Spleen (tissue), 11 donors: Measurements from ENCODE around the gene RNF224. TPM values are rescaled to one million over a fixed set of nuclear protein-coding genes. Genes with fewer than 3 reads are reported as not detected.
A peak's percentile ranks its signal among the peaks of the same experiment; 100 is the strongest.

Experiments
- DNase-seq: peaks from one replicate; pipeline ENCODE4 v3.0.0-alpha.2; 2020
- H3K27ac ChIP-seq, 8 donors: fragments of 200-600 bp; sonication (generic) in 7 of 8; 1 replicate in 4 of 8; 2 replicates in 4 of 8; pipeline versions ENCODE4 v1.5.0 to v1.8.0; 2016 to 2021; ENCODE audit warnings: inconsistent platforms in 4 of 8, mild to moderate bottlenecking in 4 of 8, moderate library complexity in 1 of 8
- H3K27me3 ChIP-seq, 7 donors: fragments of 200-600 bp; sonication (generic) in 6 of 7; replicated peaks in 1 of 7; 1 replicate in 4 of 7; 2 replicates in 3 of 7; pipeline versions ENCODE4 v1.5.0 to v1.8.0; 2016 to 2021; ENCODE audit warnings: inconsistent platforms in 3 of 7, mild to moderate bottlenecking in 1 of 7
- H3K36me3 ChIP-seq, 6 donors: fragments of 200-600 bp; sonication (generic) in 5 of 6; 1 replicate in 4 of 6; 2 replicates in 2 of 6; pipeline versions ENCODE4 v1.5.0 to v1.8.0; 2016 to 2021; ENCODE audit warnings: inconsistent platforms in 2 of 6
- H3K4me1 ChIP-seq, 6 donors: fragments of 200-600 bp; sonication (generic) in 5 of 6; 1 replicate in 3 of 6; 2 replicates in 3 of 6; pipeline versions ENCODE4 v1.5.0 to v1.8.0; 2016 to 2021; ENCODE audit warnings: inconsistent platforms in 3 of 6
- H3K4me3 ChIP-seq, 8 donors: fragments of 200-600 bp; sonication (generic) in 7 of 8; 1 replicate in 4 of 8; 2 replicates in 4 of 8; pipeline versions ENCODE4 v1.5.0 to v1.8.0; 2016 to 2021; ENCODE audit warnings: inconsistent platforms in 4 of 8, mild to moderate bottlenecking in 4 of 8, moderate library complexity in 2 of 8
- H3K9me3 ChIP-seq, 8 donors: fragments of 200-600 bp; sonication (generic) in 7 of 8; 1 replicate in 4 of 8; 2 replicates in 4 of 8; pipeline versions ENCODE4 v1.5.0 to v1.8.0; 2016 to 2021; ENCODE audit warnings: inconsistent platforms in 4 of 8
- POLR2A ChIP-seq, 3 donors: fragments of 450-650 bp; IDR thresholded peaks; one replicate each; pipeline ENCODE4 v1.5.1; 2017; ENCODE audit warnings: antibody characterized with exemption in 3 of 3, mild to moderate bottlenecking in 1 of 3
- POLR2AphosphoS5 ChIP-seq, 3 donors: sonication (generic); formaldehyde crosslinking; IDR thresholded peaks; one replicate each; pipeline ENCODE4 v1.5.1; 2017; ENCODE audit warnings: antibody characterized with exemption in 3 of 3
- WGBS, 5 donors: extraction: QIAGEN DNeasy Blood & Tissue Kit in 3 of 5; methylation state at CpG; one replicate each; pipeline versions ENCODE4 v1.1.5 to v1.1.7; 2013 to 2018; 5-methylcytosine and 5-hydroxymethylcytosine counted together
- intact Hi-C: fragments of 100-400 bp; cut with DNase I; formaldehyde crosslinking; loops from one replicate; pipeline ENCODE4 v1.15.0; 2023; ENCODE audit warnings: low total_unique reads
- polyA plus RNA-seq, 3 donors: library from polyadenylated mRNA; stranded (reverse); fragments of 200-250 nt; gene quantifications; one replicate each; pipeline ENCODE4 v1.2.1, GENCODE V29; 2013
- total RNA-seq, 7 donors: library from RNA; depleted of rRNA in 3 of 7; stranded (reverse); fragments of >200 nt in 3 of 7; fragmentation: NEBNext Ultra II Directional in 4 of 7; extraction: Animal tissue kit (Norgen Biotek cat#: 25700) in 4 of 7; gene quantifications; one replicate each; pipeline versions ENCODE4 v1.1.0 to v1.2.1, GENCODE V29; 2016 to 2021
- TF ChIP-seq, protein P1 (sequence below), 11 experiments: fragments of 200-600 bp in 7 of 11; fragments of 450-650 bp in 4 of 11; sonication (generic) in 4 of 11; IDR thresholded peaks in 8 of 11; conservative IDR thresholded peaks in 3 of 11; 1 replicate in 7 of 11; 2 replicates in 4 of 11; pipeline versions ENCODE4 v1.4.0 to v1.8.0; 2016 to 2021; ENCODE audit warnings: antibody characterized with exemption in 11 of 11, inconsistent platforms in 4 of 11, mild to moderate bottlenecking in 1 of 11
- donor health status: healthy with polysubstance abuse.
- donor health status: DM: no; HTN: no; CAD: no; lungs with moderate emphysema.
- donor health status: DM: no; HTN: no; CAD: no.
- donor health status: Bipolar disorder and iron deficiency.
- donor health status: healthy.
- donor health status: DM: no; HTN: no; CAD: no.
- donor health status: DM: yes; HTN: yes; CAD: no.

The RNF224 gene
- total and polyA plus RNA-seq, 10 donors, result not detected

DNA sequence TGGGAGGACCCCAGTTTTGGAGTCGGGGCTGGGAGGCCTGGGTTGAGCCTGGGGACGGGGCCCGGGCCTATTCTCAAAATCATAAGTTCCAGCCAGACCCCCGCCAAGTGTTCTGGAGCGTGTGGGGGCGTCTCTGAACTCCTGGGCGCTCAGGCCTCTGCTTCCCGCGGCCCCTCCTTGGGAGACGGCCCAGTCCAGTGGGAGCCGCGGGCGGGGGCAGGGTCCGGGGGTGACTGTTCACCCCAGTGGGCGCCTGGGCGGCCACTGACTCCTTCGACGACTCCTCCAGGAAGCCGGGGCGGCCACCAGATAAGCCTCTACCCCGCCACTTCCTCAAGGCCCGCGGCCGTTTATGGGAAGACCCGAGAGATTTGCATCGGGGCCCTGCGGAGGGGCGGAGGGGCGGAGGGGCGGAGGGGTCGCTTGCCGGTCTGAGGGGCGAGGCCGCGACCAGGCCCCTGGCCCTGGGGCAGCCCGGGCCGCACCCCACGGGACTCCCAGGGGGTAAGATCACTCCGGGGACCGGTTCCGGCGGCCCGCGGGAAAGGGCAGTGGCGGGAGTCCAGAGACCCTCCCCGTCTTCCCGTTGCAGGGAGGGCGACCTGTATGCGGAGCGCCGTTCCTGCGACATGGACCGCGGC is 50.9 kb downstream of the RNF224 start:
- peaks cover 0 to 56% (median 22%) of the 10 kb centered on the region in 6 donors for H3K36me3 ChIP-seq
- TF ChIP-seq POLR2AphosphoS5 (IDR thresholded peaks at IDR 0.05), result no peak
- TF ChIP-seq, protein P1, sequence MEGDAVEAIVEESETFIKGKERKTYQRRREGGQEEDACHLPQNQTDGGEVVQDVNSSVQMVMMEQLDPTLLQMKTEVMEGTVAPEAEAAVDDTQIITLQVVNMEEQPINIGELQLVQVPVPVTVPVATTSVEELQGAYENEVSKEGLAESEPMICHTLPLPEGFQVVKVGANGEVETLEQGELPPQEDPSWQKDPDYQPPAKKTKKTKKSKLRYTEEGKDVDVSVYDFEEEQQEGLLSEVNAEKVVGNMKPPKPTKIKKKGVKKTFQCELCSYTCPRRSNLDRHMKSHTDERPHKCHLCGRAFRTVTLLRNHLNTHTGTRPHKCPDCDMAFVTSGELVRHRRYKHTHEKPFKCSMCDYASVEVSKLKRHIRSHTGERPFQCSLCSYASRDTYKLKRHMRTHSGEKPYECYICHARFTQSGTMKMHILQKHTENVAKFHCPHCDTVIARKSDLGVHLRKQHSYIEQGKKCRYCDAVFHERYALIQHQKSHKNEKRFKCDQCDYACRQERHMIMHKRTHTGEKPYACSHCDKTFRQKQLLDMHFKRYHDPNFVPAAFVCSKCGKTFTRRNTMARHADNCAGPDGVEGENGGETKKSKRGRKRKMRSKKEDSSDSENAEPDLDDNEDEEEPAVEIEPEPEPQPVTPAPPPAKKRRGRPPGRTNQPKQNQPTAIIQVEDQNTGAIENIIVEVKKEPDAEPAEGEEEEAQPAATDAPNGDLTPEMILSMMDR (IDR thresholded peaks at IDR 0.05 in 8 of 11, conservative IDR thresholded peaks at IDR 0.05 in 3 of 11), result no peak
- TF ChIP-seq POLR2A (IDR thresholded peaks at IDR 0.05), result no peak
- intact Hi-C loops, result no loop called here
- peaks cover 11 to 96% (median 80%) of the 10 kb centered on the region in 6 donors for H3K4me1 ChIP-seq
- H3K4me3 ChIP-seq, result peak overlapping the region; percentile 54 to 91 (median 66)
- H3K9me3 ChIP-seq, result no peaks in the 10 kb centered on the region
- H3K27me3 ChIP-seq, result no peaks in the 10 kb centered on the region
- peak overlapping the region; percentile 84 to 95 (median 92) for H3K27ac ChIP-seq
- peak; percentile 89 for DNase-seq
- WGBS, 5 donors, result 7 to 12% (median 11%) methylated on average over 13 to 54 of the region's 54 CpGs

Other genes starting within 250 kb of the RNF224 start
Only the 30 nearest of the 32 such genes appear.
- gene PAXX, start 235.1 kb upstream of the RNF224 start, total RNA-seq, result 10 to 100 TPM; 51.3 to 72.9 (median 63.9) TPM
- 100 to 1,000 TPM; 168 to 264 (median 261) TPM for gene PAXX, start 235.1 kb upstream of the RNF224 start, polyA plus RNA-seq
- gene CLIC3, start 230.9 kb upstream of the RNF224 start, total RNA-seq, result 10 to 100 TPM in 1 of 7 donors, 1 to 10 TPM in 6; 3.5 to 10.7 (median 5.5) TPM
- 1 to 10 TPM; 2.9 to 7.2 (median 5.3) TPM for gene CLIC3, start 230.9 kb upstream of the RNF224 start, polyA plus RNA-seq
- gene ABCA2, start 199.3 kb upstream of the RNF224 start, total RNA-seq, result 10 to 100 TPM; 36.3 to 97.5 (median 59.0) TPM
- 10 to 100 TPM; 11.9 to 38.6 (median 19.6) TPM for gene ABCA2, start 199.3 kb upstream of the RNF224 start, polyA plus RNA-seq
- gene FUT7, start 195.4 kb upstream of the RNF224 start, total RNA-seq, result 10 to 100 TPM in 2 of 7 donors, 1 to 10 TPM in 5; 5.5 to 14.9 (median 6.7) TPM
- 1 to 10 TPM; 4.0 to 6.9 (median 4.8) TPM for gene FUT7, start 195.4 kb upstream of the RNF224 start, polyA plus RNA-seq
- gene NPDC1, start 181.3 kb upstream of the RNF224 start, total RNA-seq, result 100 to 1,000 TPM in 5 of 7 donors, 10 to 100 TPM in 2; 86.3 to 197 (median 111) TPM
- 100 to 1,000 TPM; 104 to 358 (median 256) TPM for gene NPDC1, start 181.3 kb upstream of the RNF224 start, polyA plus RNA-seq
- gene ENTPD2, start 173.4 kb upstream of the RNF224 start, total RNA-seq, result under 1 TPM in 2 of 7 donors, not detected in 5; 0.32 to 0.40 TPM
- gene ENTPD2, start 173.4 kb upstream of the RNF224 start, polyA plus RNA-seq, result under 1 TPM in 2 of 3 donors, not detected in 1; 0.11 to 0.58 TPM
- gene SAPCD2, start 156.9 kb upstream of the RNF224 start, total RNA-seq, result 1 to 10 TPM; 2.1 to 6.5 (median 3.0) TPM
- 1 to 10 TPM in 2 of 3 donors, under 1 TPM in 1; 0.76 to 2.5 (median 2.4) TPM for gene SAPCD2, start 156.9 kb upstream of the RNF224 start, polyA plus RNA-seq
- gene UAP1L1, start 150.0 kb upstream of the RNF224 start, total RNA-seq, result 10 to 100 TPM; 19.5 to 35.9 (median 28.6) TPM
- gene UAP1L1, start 150.0 kb upstream of the RNF224 start, polyA plus RNA-seq, result 10 to 100 TPM; 12.5 to 29.7 (median 24.6) TPM
- gene MAN1B1, start 140.5 kb upstream of the RNF224 start, total RNA-seq, result 10 to 100 TPM; 43.2 to 67.9 (median 51.7) TPM
- gene MAN1B1, start 140.5 kb upstream of the RNF224 start, polyA plus RNA-seq, result 100 to 1,000 TPM in 1 of 3 donors, 10 to 100 TPM in 2; 49.6 to 112 (median 90.0) TPM
- 100 to 1,000 TPM; 105 to 250 (median 166) TPM for gene DPP7, start 112.8 kb upstream of the RNF224 start, total RNA-seq
- 100 to 1,000 TPM; 342 to 536 (median 501) TPM for gene DPP7, start 112.8 kb upstream of the RNF224 start, polyA plus RNA-seq
- under 1 TPM in 1 of 7 donors, not detected in 6; 0.70 TPM for gene GRIN1, start 88.3 kb upstream of the RNF224 start, total RNA-seq
- under 1 TPM; 0.03 to 0.07 (median 0.03) TPM for gene GRIN1, start 88.3 kb upstream of the RNF224 start, polyA plus RNA-seq
- gene LRRC26, start 57.5 kb upstream of the RNF224 start, total RNA-seq, result under 1 TPM in 2 of 7 donors, not detected in 5; 0.28 to 0.60 TPM
- gene LRRC26, start 57.5 kb upstream of the RNF224 start, polyA plus RNA-seq, result under 1 TPM in 1 of 3 donors, not detected in 2; 0.06 TPM
- not detected for gene TMEM210, start 55.4 kb upstream of the RNF224 start, total RNA-seq
- gene TMEM210, start 55.4 kb upstream of the RNF224 start, polyA plus RNA-seq, result not detected
- gene ANAPC2, start 38.9 kb upstream of the RNF224 start, total RNA-seq, result 10 to 100 TPM; 38.4 to 93.0 (median 62.2) TPM
- gene ANAPC2, start 38.9 kb upstream of the RNF224 start, polyA plus RNA-seq, result 10 to 100 TPM; 27.8 to 67.4 (median 48.5) TPM
- gene SSNA1, start 38.8 kb upstream of the RNF224 start, total RNA-seq, result 10 to 100 TPM; 38.2 to 54.3 (median 43.0) TPM
- 100 to 1,000 TPM in 1 of 3 donors, 10 to 100 TPM in 2; 82.0 to 109 (median 99.6) TPM for gene SSNA1, start 38.8 kb upstream of the RNF224 start, polyA plus RNA-seq
- 1 to 10 TPM; 6.3 to 9.6 (median 7.2) TPM for gene TPRN, start 26.8 kb upstream of the RNF224 start, total RNA-seq
- 10 to 100 TPM in 1 of 3 donors, 1 to 10 TPM in 2; 4.5 to 10.7 (median 4.7) TPM for gene TPRN, start 26.8 kb upstream of the RNF224 start, polyA plus RNA-seq
- gene TMEM203, start 21.9 kb upstream of the RNF224 start, total RNA-seq, result 10 to 100 TPM; 28.4 to 37.9 (median 34.6) TPM
- 10 to 100 TPM; 37.4 to 50.1 (median 44.9) TPM for gene TMEM203, start 21.9 kb upstream of the RNF224 start, polyA plus RNA-seq
- gene NDOR1, start 21.8 kb upstream of the RNF224 start, total RNA-seq, result 10 to 100 TPM; 14.2 to 28.7 (median 21.6) TPM
- 10 to 100 TPM in 1 of 3 donors, 1 to 10 TPM in 2; 6.3 to 21.7 (median 9.0) TPM for gene NDOR1, start 21.8 kb upstream of the RNF224 start, polyA plus RNA-seq
- 1 to 10 TPM; 1.2 to 6.2 (median 2.4) TPM for gene RNF208, start 5.3 kb upstream of the RNF224 start, total RNA-seq
- gene RNF208, start 5.3 kb upstream of the RNF224 start, polyA plus RNA-seq, result 1 to 10 TPM; 2.3 to 5.4 (median 2.9) TPM
- gene CYSRT1, start 2.3 kb upstream of the RNF224 start, total RNA-seq, result under 1 TPM in 2 of 7 donors, not detected in 5; 0.36 to 0.94 TPM
- under 1 TPM; 0.55 to 0.70 (median 0.64) TPM for gene CYSRT1, start 2.3 kb upstream of the RNF224 start, polyA plus RNA-seq
- gene SLC34A3, start 3.4 kb downstream of the RNF224 start, total RNA-seq, result not detected
- not detected for gene SLC34A3, start 3.4 kb downstream of the RNF224 start, polyA plus RNA-seq
- 100 to 1,000 TPM in 4 of 7 donors, 10 to 100 TPM in 3; 55.1 to 137 (median 102) TPM for gene TUBB4B, start 13.8 kb downstream of the RNF224 start, total RNA-seq
- 100 to 1,000 TPM in 2 of 3 donors, 10 to 100 TPM in 1; 59.6 to 112 (median 107) TPM for gene TUBB4B, start 13.8 kb downstream of the RNF224 start, polyA plus RNA-seq
- not detected for gene STPG3, start 23.8 kb downstream of the RNF224 start, total RNA-seq
- not detected for gene STPG3, start 23.8 kb downstream of the RNF224 start, polyA plus RNA-seq
- gene NELFB, start 27.8 kb downstream of the RNF224 start, total RNA-seq, result 10 to 100 TPM; 27.7 to 46.8 (median 39.9) TPM
- 10 to 100 TPM; 26.6 to 49.7 (median 28.0) TPM for gene NELFB, start 27.8 kb downstream of the RNF224 start, polyA plus RNA-seq
- gene TOR4A, start 50.2 kb downstream of the RNF224 start, total RNA-seq, result 10 to 100 TPM; 23.1 to 39.9 (median 29.4) TPM
- gene TOR4A, start 50.2 kb downstream of the RNF224 start, polyA plus RNA-seq, result 10 to 100 TPM in 1 of 3 donors, 1 to 10 TPM in 2; 3.2 to 10.8 (median 5.1) TPM
- gene NRARP, start 74.8 kb downstream of the RNF224 start, total RNA-seq, result 10 to 100 TPM in 3 of 7 donors, 1 to 10 TPM in 4; 5.6 to 24.4 (median 9.4) TPM
- 1 to 10 TPM in 1 of 3 donors, under 1 TPM in 2; 0.37 to 1.3 (median 0.94) TPM for gene NRARP, start 74.8 kb downstream of the RNF224 start, polyA plus RNA-seq
- 10 to 100 TPM; 14.5 to 52.8 (median 29.8) TPM for gene EXD3, start 195.7 kb downstream of the RNF224 start, total RNA-seq
- 10 to 100 TPM; 15.6 to 62.3 (median 43.4) TPM for gene EXD3, start 195.7 kb downstream of the RNF224 start, polyA plus RNA-seq
- 10 to 100 TPM in 2 of 7 donors, 1 to 10 TPM in 5; 1.9 to 15.0 (median 5.3) TPM for gene NOXA1, start 195.9 kb downstream of the RNF224 start, total RNA-seq
- 10 to 100 TPM in 1 of 3 donors, 1 to 10 TPM in 2; 3.2 to 10.7 (median 7.8) TPM for gene NOXA1, start 195.9 kb downstream of the RNF224 start, polyA plus RNA-seq
- gene ENTPD8, start 213.9 kb downstream of the RNF224 start, total RNA-seq, result under 1 TPM in 3 of 7 donors, not detected in 4; 0.26 to 0.37 (median 0.28) TPM
- gene ENTPD8, start 213.9 kb downstream of the RNF224 start, polyA plus RNA-seq, result under 1 TPM; 0.07 to 0.10 (median 0.09) TPM
- gene NSMF, start 231.8 kb downstream of the RNF224 start, total RNA-seq, result 10 to 100 TPM; 21.8 to 39.0 (median 25.5) TPM
- gene NSMF, start 231.8 kb downstream of the RNF224 start, polyA plus RNA-seq, result 10 to 100 TPM; 21.8 to 49.3 (median 26.7) TPM